B cell (primary cell): ENCODE measurements around the gene PHKA2.

Experiments used
- EZH2 ChIP-seq: IDR thresholded peaks from 2 replicates; pipeline ENCODE4 v1.6.1; 2012; ENCODE audit warnings: borderline replicate concordance, low read depth, mild to moderate bottlenecking, moderate library complexity, low read length; ENCODE audit not compliant: insufficient read depth, poor library complexity, severe bottlenecking
- TF ChIP-seq, protein P1 (sequence below): fragments of 200-600 bp; IDR thresholded peaks from one replicate; pipeline ENCODE4 v1.8.0; 2022; ENCODE audit warnings: antibody characterized with exemption, mild to moderate bottlenecking

DNA sequence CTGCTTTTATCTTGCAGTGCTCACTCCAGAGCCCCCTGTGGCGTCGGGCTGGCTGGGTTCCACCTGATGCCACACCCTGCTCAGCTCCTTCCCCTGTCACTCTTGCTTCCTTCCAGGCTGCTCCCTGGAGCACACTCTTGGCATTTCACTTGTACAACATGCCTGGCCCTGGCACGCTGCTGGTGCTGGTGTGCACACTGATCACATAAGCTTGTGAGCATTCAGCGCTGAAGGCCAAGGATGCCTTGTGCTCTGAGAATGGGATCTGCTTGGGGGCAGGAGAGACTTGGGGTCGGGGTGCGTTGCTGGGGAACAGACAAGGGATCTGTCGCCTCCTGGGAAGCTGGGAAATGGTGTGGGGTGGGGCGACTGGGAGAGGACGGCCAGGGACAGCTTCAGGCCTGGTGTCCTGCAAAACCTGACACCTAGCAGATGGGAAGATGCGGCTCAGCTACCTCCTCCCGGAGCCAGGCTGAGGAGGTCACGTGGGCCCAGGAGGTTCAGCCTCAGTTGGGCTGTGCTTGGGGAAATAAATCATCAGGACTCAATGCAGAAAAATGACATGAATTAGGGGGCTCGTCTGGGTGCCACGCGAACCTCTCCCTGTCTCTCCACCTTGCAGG is 108.5 kb downstream of the PHKA2 start:
- TF ChIP-seq, protein P1, sequence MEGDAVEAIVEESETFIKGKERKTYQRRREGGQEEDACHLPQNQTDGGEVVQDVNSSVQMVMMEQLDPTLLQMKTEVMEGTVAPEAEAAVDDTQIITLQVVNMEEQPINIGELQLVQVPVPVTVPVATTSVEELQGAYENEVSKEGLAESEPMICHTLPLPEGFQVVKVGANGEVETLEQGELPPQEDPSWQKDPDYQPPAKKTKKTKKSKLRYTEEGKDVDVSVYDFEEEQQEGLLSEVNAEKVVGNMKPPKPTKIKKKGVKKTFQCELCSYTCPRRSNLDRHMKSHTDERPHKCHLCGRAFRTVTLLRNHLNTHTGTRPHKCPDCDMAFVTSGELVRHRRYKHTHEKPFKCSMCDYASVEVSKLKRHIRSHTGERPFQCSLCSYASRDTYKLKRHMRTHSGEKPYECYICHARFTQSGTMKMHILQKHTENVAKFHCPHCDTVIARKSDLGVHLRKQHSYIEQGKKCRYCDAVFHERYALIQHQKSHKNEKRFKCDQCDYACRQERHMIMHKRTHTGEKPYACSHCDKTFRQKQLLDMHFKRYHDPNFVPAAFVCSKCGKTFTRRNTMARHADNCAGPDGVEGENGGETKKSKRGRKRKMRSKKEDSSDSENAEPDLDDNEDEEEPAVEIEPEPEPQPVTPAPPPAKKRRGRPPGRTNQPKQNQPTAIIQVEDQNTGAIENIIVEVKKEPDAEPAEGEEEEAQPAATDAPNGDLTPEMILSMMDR = no peak
- no peak for TF ChIP-seq EZH2
